PFSK-1 (cell line): ENCODE measurements around the gene ZNF219.

Source experiments
- FOXP2 ChIP-seq: optimal IDR thresholded peaks from 2 replicates; pipeline ENCODE3; 2011; ENCODE audit warnings: borderline replicate concordance, control low read depth, inconsistent platforms; ENCODE audit not compliant: insufficient read depth; ENCODE audit errors: extremely low read length, extremely low read depth
- POLR2AphosphoS5 ChIP-seq: IDR thresholded peaks from 2 replicates; pipeline ENCODE4 v1.6.1; 2012; ENCODE audit warnings: low read depth, mild to moderate bottlenecking, control low read depth, low read length, moderate library complexity
- SIN3A ChIP-seq: IDR thresholded peaks from 2 replicates; pipeline ENCODE4 v1.6.1; 2012; ENCODE audit warnings: mild to moderate bottlenecking, low read length, moderate library complexity, borderline replicate concordance; ENCODE audit not compliant: insufficient read depth
- TAF1 ChIP-seq: IDR thresholded peaks from 2 replicates; pipeline ENCODE4 v1.6.1; 2012; ENCODE audit warnings: low read length, control low read depth, borderline replicate concordance; ENCODE audit not compliant: insufficient read depth
- TF ChIP-seq, protein P1 (sequence below), 2 experiments: IDR thresholded peaks; 2 replicates each; pipeline versions ENCODE4 v1.6.1 to v1.8.0; 2011 to 2012; ENCODE audit warnings: low read depth in 2 of 2, low read length in 2 of 2, control low read depth in 1 of 2, inconsistent platforms in 1 of 2, mild to moderate bottlenecking in 1 of 2, moderate library complexity in 1 of 2; ENCODE audit not compliant: insufficient read depth in 1 of 2

DNA sequence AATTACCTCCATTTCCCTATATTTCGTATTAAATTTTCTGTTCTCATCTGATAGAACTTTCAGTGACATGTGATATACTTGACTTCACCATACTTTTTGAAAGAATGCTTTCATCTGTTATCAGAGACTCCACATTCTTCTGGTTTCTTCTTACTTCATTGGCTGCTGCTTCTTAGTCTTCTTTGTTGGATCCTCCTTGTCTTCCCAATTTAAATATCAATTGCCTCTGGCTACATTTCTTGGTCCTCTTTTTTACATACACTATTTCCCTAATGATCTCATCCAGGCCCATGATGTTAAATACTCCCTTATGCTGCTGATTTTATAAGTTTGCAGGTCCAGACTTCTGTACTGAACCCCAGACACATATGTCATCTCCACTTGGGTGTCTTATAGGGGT lies 35.4 kb upstream of the ZNF219 start:
- TF ChIP-seq TAF1, result no peak
- TF ChIP-seq SIN3A, result no peak
- TF ChIP-seq, protein P1, sequence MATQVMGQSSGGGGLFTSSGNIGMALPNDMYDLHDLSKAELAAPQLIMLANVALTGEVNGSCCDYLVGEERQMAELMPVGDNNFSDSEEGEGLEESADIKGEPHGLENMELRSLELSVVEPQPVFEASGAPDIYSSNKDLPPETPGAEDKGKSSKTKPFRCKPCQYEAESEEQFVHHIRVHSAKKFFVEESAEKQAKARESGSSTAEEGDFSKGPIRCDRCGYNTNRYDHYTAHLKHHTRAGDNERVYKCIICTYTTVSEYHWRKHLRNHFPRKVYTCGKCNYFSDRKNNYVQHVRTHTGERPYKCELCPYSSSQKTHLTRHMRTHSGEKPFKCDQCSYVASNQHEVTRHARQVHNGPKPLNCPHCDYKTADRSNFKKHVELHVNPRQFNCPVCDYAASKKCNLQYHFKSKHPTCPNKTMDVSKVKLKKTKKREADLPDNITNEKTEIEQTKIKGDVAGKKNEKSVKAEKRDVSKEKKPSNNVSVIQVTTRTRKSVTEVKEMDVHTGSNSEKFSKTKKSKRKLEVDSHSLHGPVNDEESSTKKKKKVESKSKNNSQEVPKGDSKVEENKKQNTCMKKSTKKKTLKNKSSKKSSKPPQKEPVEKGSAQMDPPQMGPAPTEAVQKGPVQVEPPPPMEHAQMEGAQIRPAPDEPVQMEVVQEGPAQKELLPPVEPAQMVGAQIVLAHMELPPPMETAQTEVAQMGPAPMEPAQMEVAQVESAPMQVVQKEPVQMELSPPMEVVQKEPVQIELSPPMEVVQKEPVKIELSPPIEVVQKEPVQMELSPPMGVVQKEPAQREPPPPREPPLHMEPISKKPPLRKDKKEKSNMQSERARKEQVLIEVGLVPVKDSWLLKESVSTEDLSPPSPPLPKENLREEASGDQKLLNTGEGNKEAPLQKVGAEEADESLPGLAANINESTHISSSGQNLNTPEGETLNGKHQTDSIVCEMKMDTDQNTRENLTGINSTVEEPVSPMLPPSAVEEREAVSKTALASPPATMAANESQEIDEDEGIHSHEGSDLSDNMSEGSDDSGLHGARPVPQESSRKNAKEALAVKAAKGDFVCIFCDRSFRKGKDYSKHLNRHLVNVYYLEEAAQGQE (IDR thresholded peaks at IDR 0.05; ENCODE audit: insufficient read depth in 1 of 2, low read depth in 2 of 2, low read length in 2 of 2), result no peak
- TF ChIP-seq POLR2AphosphoS5, result no peak
- TF ChIP-seq FOXP2, result no peak
